ENCODE measurements around the gene KRT9. TPM values are rescaled to one million over a fixed set of nuclear protein-coding genes. Genes with fewer than 3 reads are reported as not detected.
"Not testable (repeated sequence)": the region's sequence is repeated elsewhere in the genome, so short reads cannot be mapped to it uniquely, and the experiment has no call there.

KRT9 gene
- polyA plus RNA-seq, 3 donors: not detected

DNA sequence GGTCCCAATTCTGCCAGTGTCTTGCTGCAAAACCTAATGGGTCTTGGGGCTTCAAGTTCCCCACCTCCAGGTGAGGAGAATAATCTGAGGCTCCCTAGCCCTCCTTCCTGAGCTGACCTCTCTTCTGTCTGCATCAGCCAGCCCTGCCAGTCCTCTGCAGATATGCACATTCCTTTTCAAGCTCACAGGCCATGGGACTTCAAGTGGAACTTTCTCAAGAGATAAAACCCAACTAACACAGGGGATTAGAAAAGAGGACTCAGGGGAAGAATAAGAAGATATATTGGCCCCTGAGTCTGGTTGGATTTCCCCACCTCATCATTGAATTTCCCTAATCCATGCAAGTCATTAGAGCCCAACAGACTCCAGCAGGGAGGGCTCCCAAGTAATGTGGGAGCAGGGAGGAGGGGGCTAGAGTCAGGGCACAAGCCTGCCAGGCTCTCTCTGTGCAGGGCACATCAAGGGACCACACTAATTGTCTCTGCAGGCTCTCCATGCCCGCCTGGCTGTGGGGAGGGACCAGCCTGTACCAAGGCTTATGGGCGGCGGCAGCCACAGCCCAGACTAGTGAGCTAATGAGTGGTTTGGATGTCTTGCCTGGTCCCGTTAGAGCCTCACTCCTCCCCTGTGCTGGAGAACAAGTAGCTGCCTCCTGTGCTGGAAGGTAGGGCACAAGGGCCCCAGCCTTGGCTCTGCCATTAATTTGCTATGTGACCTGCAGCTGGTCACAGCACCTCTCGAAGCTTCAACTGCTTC, 13.6 kb upstream of the KRT9 start:
- H3K9me3 Mint-ChIP-seq: no peaks in the 10 kb centered on the region
- Histone ChIP-seq H4K20me1 (ENCODE audit: insufficient read depth, low read length) (no peaks in the 10 kb centered on the region), H3K9me3 (replicated peaks in 1 of 2; ENCODE audit: control insufficient read depth in 1 of 2, insufficient read depth in 1 of 2, low read length in 2 of 2) (no peaks in the 10 kb centered on the region), H2AFZ (ENCODE audit: insufficient read depth, low read depth, low read length, poor library complexity, severe bottlenecking) (no peak overlapping the region), H3K36me3 (replicated peaks in 1 of 2; ENCODE audit: control insufficient read depth in 1 of 2, insufficient read depth in 2 of 2, low read length in 2 of 2) (no peaks in the 10 kb centered on the region), H3K4me2 (replicated peaks; ENCODE audit: extremely low read depth, low read length, poor library complexity, severe bottlenecking) (no peak overlapping the region), H3K79me2 (ENCODE audit: insufficient read depth, low read length) (no peaks in the 10 kb centered on the region), H3K27me3 (ENCODE audit: control insufficient read depth in 2 of 2, insufficient read depth in 2 of 2, low read length in 2 of 2) (no peaks in the 10 kb centered on the region), H3K27ac (ENCODE audit: low read depth in 1 of 2, low read length in 2 of 2) (no peak overlapping the region), H3K9ac (ENCODE audit: insufficient read depth, low read length, poor library complexity, severe bottlenecking) (no peak overlapping the region), H3K4me3 (replicated peaks in 1 of 3; ENCODE audit: low read depth in 2 of 3, low read length in 3 of 3) (no peak overlapping the region), H3K4me1 (ENCODE audit: control insufficient read depth in 1 of 2, insufficient read depth in 2 of 2, low read length in 2 of 2) (no peaks in the 10 kb centered on the region)
- intact Hi-C loops (cut with micrococcal nuclease): no loop called here
- H3K27me3 Mint-ChIP-seq (ENCODE audit: low read depth in 3 of 3): peaks cover 5 to 16% (median 6%) of the 10 kb centered on the region in 3 donors
- TF ChIP-seq CTCF (IDR thresholded peaks at IDR 0.05): no peak
- WGBS (ENCODE audit: insufficient coverage): 88% methylated on average over 2 of the region's 5 CpGs
- H3K36me3 Mint-ChIP-seq: no peaks in the 10 kb centered on the region
- H3K27ac Mint-ChIP-seq: no peak overlapping the region
- no peaks in the 10 kb centered on the region for H3K4me1 Mint-ChIP-seq
- no peak for DNase-seq
- H3K4me3 Mint-ChIP-seq: no peak overlapping the region

DNA sequence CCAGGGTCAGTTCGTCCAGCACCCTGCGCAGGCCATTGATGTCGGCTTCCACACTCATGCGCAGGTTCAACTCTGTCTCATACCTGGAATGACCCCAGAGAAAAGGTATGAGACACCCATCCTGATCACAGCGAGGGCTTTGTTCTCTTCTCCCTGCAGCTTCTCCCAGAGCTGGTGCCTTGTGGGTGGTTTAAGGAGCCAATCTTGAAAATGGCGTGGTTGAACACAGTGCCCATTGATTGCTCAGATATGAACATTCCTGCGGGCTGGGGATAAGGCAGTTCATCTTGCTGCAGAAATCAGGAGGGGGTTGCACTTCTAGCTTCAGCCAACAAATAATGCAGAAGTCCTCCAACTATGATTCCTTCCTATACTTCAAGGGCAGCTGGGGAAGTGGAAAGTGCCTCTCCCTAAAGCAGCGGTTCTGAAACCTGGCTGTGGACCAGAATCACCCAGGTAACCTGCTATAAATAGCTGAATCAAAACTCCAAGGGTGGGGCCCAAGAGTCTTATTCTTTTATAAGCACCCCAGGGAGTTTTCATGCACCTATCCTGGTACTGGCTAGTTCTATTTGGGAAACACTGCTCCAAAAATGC, 12.6 kb upstream of the KRT9 start:
- H3K4me1 ChIP-seq (ENCODE audit: control insufficient read depth in 1 of 2, insufficient read depth in 2 of 2, low read length in 2 of 2); H3K4me3 ChIP-seq (replicated peaks in 1 of 3; ENCODE audit: low read depth in 2 of 3, low read length in 3 of 3); DNase-seq; H3K9me3 Mint-ChIP-seq; H3K4me3 Mint-ChIP-seq; H4K20me1 ChIP-seq (ENCODE audit: insufficient read depth, low read length); H3K27ac ChIP-seq (ENCODE audit: low read depth in 1 of 2, low read length in 2 of 2); H3K9me3 ChIP-seq (replicated peaks in 1 of 2; ENCODE audit: control insufficient read depth in 1 of 2, insufficient read depth in 1 of 2, low read length in 2 of 2); H3K4me1 Mint-ChIP-seq; H3K27ac Mint-ChIP-seq; H3K4me2 ChIP-seq (replicated peaks; ENCODE audit: extremely low read depth, low read length, poor library complexity, severe bottlenecking); H3K36me3 Mint-ChIP-seq; H3K36me3 ChIP-seq (replicated peaks in 1 of 2; ENCODE audit: control insufficient read depth in 1 of 2, insufficient read depth in 2 of 2, low read length in 2 of 2); H3K9ac ChIP-seq (ENCODE audit: insufficient read depth, low read length, poor library complexity, severe bottlenecking); intact Hi-C loops (cut with micrococcal nuclease); H3K79me2 ChIP-seq (ENCODE audit: insufficient read depth, low read length); H2AFZ ChIP-seq (ENCODE audit: insufficient read depth, low read depth, low read length, poor library complexity, severe bottlenecking); H3K27me3 ChIP-seq (ENCODE audit: control insufficient read depth in 2 of 2, insufficient read depth in 2 of 2, low read length in 2 of 2): not testable (repeated sequence)
- H3K27me3 Mint-ChIP-seq (ENCODE audit: low read depth in 3 of 3): peaks cover 3 to 16% (median 10%) of the 10 kb centered on the region in 3 donors
- 71% methylated on average over 4 of the region's 8 CpGs for WGBS (ENCODE audit: insufficient coverage)

Data from CD14-positive monocyte (primary cell).